GM18505 (cell line): ENCODE measurements around the gene CD276.
"Not testable (repeated sequence)": the region's sequence is repeated elsewhere in the genome, so short reads cannot be mapped to it uniquely, and the experiment has no call there.

ENCODE experiments used
- ATAC-seq: cut with Tn5 transposase; IDR thresholded peaks from one replicate; pipeline ENCODE4 v1.9.1; 2021; ENCODE audit not compliant: unreplicated experiment
- POLR2A ChIP-seq: IDR thresholded peaks from 4 replicates; pipeline ENCODE4 v1.6.1; 2011; ENCODE audit warnings: borderline replicate concordance; ENCODE audit not compliant: insufficient read depth, insufficient read length; ENCODE audit errors: extremely low read depth

Gene CD276

GRCh38 chr15:73699249-73700040 lies 15.3 kb downstream of the CD276 start:
- no peak for ATAC-seq
- TF ChIP-seq POLR2A = no peak

- TF ChIP-seq POLR2A = no peak
- no peak for ATAC-seq
These were observed 16.1 kb downstream of the CD276 start for GRCh38 chr15:73700041-73700842.

- not testable (repeated sequence) for ATAC-seq
These were observed 18.4 kb downstream of the CD276 start for GRCh38 chr15:73702311-73703239.

GRCh38 chr15:73703601-73704000 lies 19.4 kb downstream of the CD276 start:
- not testable (repeated sequence) for ATAC-seq

- ATAC-seq = not testable (repeated sequence)
These were observed 20.1 kb downstream of the CD276 start for GRCh38 chr15:73704142-73704868.

GRCh38 chr15:73704869-73705645 lies 20.9 kb downstream of the CD276 start:
- no peak for TF ChIP-seq POLR2A
- no peak for ATAC-seq

GRCh38 chr15:73708691-73709090 lies 24.5 kb downstream of the CD276 start:
- no peak for ATAC-seq
- no peak for TF ChIP-seq POLR2A

- no peak for TF ChIP-seq POLR2A
- ATAC-seq = no peak
These were observed 25.1 kb downstream of the CD276 start for GRCh38 chr15:73709241-73709640.

GRCh38 chr15:73709686-73710085 lies 25.5 kb downstream of the CD276 start:
- no peak for TF ChIP-seq POLR2A
- ATAC-seq = no peak

- no peak for TF ChIP-seq POLR2A
- no peak for ATAC-seq
These were observed 26.1 kb downstream of the CD276 start for GRCh38 chr15:73710321-73710720.

- TF ChIP-seq POLR2A = no peak
- no peak for ATAC-seq
These were observed 27.3 kb downstream of the CD276 start for GRCh38 chr15:73711526-73711925.

GRCh38 chr15:73712107-73712506 lies 27.9 kb downstream of the CD276 start:
- no peak for TF ChIP-seq POLR2A
- ATAC-seq = no peak
